Erythroblast (primary cell): ENCODE data around the gene ZFP14.
"Not testable (repeated sequence)": the region's sequence is repeated elsewhere in the genome, so short reads cannot be mapped to it uniquely, and the experiment has no call there.

Experiments
- DNase-seq, 2 experiments: peaks; one replicate each; lab custom pipeline; 2025; lab: John Stamatoyannopoulos, UW
- GATA1 ChIP-seq: IDR thresholded peaks from 2 replicates; pipeline ENCODE4 v1.6.1; 2011; ENCODE audit warnings: low read depth, mild to moderate bottlenecking, control low read depth, low read length, moderate library complexity
- POLR2A ChIP-seq: IDR thresholded peaks from 2 replicates; pipeline ENCODE4 v1.6.1; 2011; ENCODE audit warnings: mild to moderate bottlenecking, low read length

Gene ZFP14

GRCh38 chr19:36379510-36379819 lies 464 bp upstream of the ZFP14 start:
- DNase-seq: no peak
- TF ChIP-seq POLR2A (no peak), GATA1 (no peak)

GRCh38 chr19:36377541-36378178 lies 1.3 kb downstream of the ZFP14 start:
- TF ChIP-seq GATA1 (no peak), POLR2A (no peak)

GRCh38 chr19:36373638-36374156 lies 5.3 kb downstream of the ZFP14 start:
- TF ChIP-seq GATA1: no peak
- TF ChIP-seq POLR2A: no peak
- no peak for DNase-seq

More at GRCh38 chr19:36377541-36378178, 1.3 kb downstream of the ZFP14 start:
- DNase-seq: no peak

- TF ChIP-seq GATA1 (no peak), POLR2A (no peak)
- no peak for DNase-seq
Measured at GRCh38 chr19:36371886-36372285, 7.1 kb downstream of the ZFP14 start.

- TF ChIP-seq POLR2A: no peak
- TF ChIP-seq GATA1: no peak
Measured at GRCh38 chr19:36363845-36364244, 15.2 kb downstream of the ZFP14 start.

GRCh38 chr19:36340786-36341372 lies 38.1 kb downstream of the ZFP14 start:
- TF ChIP-seq GATA1 (no peak), POLR2A (no peak)
- DNase-seq: no peak

More at GRCh38 chr19:36363845-36364244, 15.2 kb downstream of the ZFP14 start:
- no peak for DNase-seq

GRCh38 chr19:36331353-36332228 lies 47.4 kb downstream of the ZFP14 start:
- peak; percentile 66 to 68 for DNase-seq

GRCh38 chr19:36330216-36330615 lies 48.8 kb downstream of the ZFP14 start:
- DNase-seq: no peak
- TF ChIP-seq GATA1 (no peak), POLR2A (no peak)

More at GRCh38 chr19:36331353-36332228, 47.4 kb downstream of the ZFP14 start:
- no peak for TF ChIP-seq POLR2A
- TF ChIP-seq GATA1: no peak

- DNase-seq: not testable (repeated sequence)
Measured at GRCh38 chr19:36329534-36329933, 49.5 kb downstream of the ZFP14 start.

- DNase-seq: not testable (repeated sequence)
Measured at GRCh38 chr19:36326649-36327048, 52.4 kb downstream of the ZFP14 start.

- DNase-seq: not testable (repeated sequence)
Measured at GRCh38 chr19:36315164-36315563, 63.8 kb downstream of the ZFP14 start.

- not testable (repeated sequence) for DNase-seq
Measured at GRCh38 chr19:36314053-36314452, 64.9 kb downstream of the ZFP14 start.

GRCh38 chr19:36311098-36311760 lies 67.8 kb downstream of the ZFP14 start:
- DNase-seq: not testable (repeated sequence)

GRCh38 chr19:36310416-36310990 lies 68.5 kb downstream of the ZFP14 start:
- DNase-seq: not testable (repeated sequence)

GRCh38 chr19:36309759-36310158 lies 69.2 kb downstream of the ZFP14 start:
- not testable (repeated sequence) for DNase-seq

GRCh38 chr19:36309309-36309708 lies 69.7 kb downstream of the ZFP14 start:
- DNase-seq: not testable (repeated sequence)

GRCh38 chr19:36292317-36292716 lies 86.7 kb downstream of the ZFP14 start:
- DNase-seq: not testable (repeated sequence)
